Neural crest cell (in vitro differentiated cells): ENCODE results near the gene MRPL51. TPM values are rescaled to one million over a fixed set of nuclear protein-coding genes. Genes with fewer than 3 reads are reported as not detected.

Experiments
- DNase-seq: peaks from one replicate; pipeline ENCODE4 v3.0.0; 2021; ENCODE audit warnings: low read depth, mixed read lengths, low spot score
- H3K27ac Mint-ChIP-seq: one replicate; pipeline ENCODE4 v1.8.0; 2021; ENCODE audit warnings: mild to moderate bottlenecking, mixed read lengths; ENCODE audit not compliant: unreplicated experiment
- H3K27me3 Mint-ChIP-seq: 2 replicates; pipeline ENCODE4 v1.8.0; 2021; ENCODE audit warnings: low read depth, mild to moderate bottlenecking, mixed read lengths
- H3K36me3 Mint-ChIP-seq: 2 replicates; pipeline ENCODE4 v1.8.0; 2021; ENCODE audit warnings: low read depth, mild to moderate bottlenecking, mixed read lengths
- H3K4me1 Mint-ChIP-seq: 2 replicates; pipeline ENCODE4 v1.8.0; 2021; ENCODE audit warnings: mixed read lengths
- H3K4me3 Mint-ChIP-seq: one replicate; pipeline ENCODE4 v1.8.0; 2021; ENCODE audit warnings: mild to moderate bottlenecking, mixed read lengths
- H3K9me3 Mint-ChIP-seq: 2 replicates; pipeline ENCODE4 v1.8.0; 2021; ENCODE audit warnings: mixed read lengths
- long read RNA-seq: library from polyadenylated mRNA; unstranded; transcript quantifications from one replicate; pipeline ENCODE4 v2.0.0, GENCODE V29; 2020
- total RNA-seq: library from RNA; stranded (reverse); gene quantifications from 2 replicates; pipeline ENCODE4 v1.2.1, GENCODE V29; 2021
- TF ChIP-seq, protein P1 (sequence below): fragments of 200-600 bp; sonication (generic); conservative IDR thresholded peaks from 2 replicates; pipeline ENCODE4 v1.5.0; 2021; ENCODE audit warnings: antibody characterized with exemption, mild to moderate bottlenecking

Gene MRPL51
- 262 and 272 TPM in 2 replicates for total RNA-seq
- long read RNA-seq, transcript MRPL51-205 (3 exons, 814 nt), result minor isoform, 5 of 56 reads
- long read RNA-seq, transcript MRPL51-201 (3 exons, 1,234 nt), result major isoform, 43 of 56 reads
- long read RNA-seq, partial matches to known transcripts, result 2 of 56 reads
- long read RNA-seq, other reads (novel, unspliced or antisense), result 4 of 56 reads

DNA sequence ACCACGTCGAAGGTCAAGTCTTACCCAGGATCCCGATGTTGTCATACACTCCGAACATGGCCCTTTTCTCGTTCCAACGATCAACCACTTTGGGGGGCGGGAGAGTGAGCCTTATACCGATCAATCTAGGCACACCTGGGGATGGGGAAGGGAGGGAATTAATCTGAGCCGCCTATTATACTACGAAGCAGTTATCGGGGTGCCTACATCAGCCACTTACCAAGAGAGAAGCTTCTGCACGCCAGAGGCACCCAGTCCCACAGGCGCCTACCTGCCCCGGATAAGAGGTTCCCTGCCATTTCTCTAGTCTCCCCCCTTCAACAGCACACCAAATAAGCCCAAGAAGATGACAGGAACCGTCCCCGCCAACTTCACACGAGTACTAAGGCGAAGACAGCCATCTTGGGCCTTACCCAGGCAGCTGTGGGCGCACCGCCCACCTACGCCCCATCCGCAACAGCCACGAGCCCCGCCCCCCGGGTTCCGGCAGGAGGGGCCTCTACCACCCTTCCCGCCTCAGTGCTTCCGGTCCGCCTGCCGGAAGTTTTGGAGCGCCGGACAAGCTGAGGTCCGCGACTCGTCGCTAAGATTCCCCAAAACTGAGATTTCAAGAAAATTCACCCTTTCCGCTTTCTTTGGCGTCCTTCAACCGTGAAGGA is at the start of gene MRPL51:
MRPL51 (minus strand) TSS at position 425 of the 659 bp plus-strand sequence; CDS start at position 299, 126 bp downstream.
- Mint-ChIP-seq H3K4me3 (peak within 1 kb of the TSS; percentile 97), H3K36me3 (peaks cover 7% of the 10 kb centered on the region), H3K27me3 (no peaks in the 10 kb centered on the region), H3K9me3 (no peaks in the 10 kb centered on the region), H3K27ac (peak within 1 kb of the TSS; percentile 98), H3K4me1 (peaks cover 33% of the 10 kb centered on the region)
- TF ChIP-seq, protein P1, sequence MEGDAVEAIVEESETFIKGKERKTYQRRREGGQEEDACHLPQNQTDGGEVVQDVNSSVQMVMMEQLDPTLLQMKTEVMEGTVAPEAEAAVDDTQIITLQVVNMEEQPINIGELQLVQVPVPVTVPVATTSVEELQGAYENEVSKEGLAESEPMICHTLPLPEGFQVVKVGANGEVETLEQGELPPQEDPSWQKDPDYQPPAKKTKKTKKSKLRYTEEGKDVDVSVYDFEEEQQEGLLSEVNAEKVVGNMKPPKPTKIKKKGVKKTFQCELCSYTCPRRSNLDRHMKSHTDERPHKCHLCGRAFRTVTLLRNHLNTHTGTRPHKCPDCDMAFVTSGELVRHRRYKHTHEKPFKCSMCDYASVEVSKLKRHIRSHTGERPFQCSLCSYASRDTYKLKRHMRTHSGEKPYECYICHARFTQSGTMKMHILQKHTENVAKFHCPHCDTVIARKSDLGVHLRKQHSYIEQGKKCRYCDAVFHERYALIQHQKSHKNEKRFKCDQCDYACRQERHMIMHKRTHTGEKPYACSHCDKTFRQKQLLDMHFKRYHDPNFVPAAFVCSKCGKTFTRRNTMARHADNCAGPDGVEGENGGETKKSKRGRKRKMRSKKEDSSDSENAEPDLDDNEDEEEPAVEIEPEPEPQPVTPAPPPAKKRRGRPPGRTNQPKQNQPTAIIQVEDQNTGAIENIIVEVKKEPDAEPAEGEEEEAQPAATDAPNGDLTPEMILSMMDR, result no peak
- DNase-seq, result peak; percentile 96

- Mint-ChIP-seq H3K27ac (peak overlapping the region; percentile 74), H3K36me3 (peaks cover 26% of the 10 kb centered on the region), H3K9me3 (no peaks in the 10 kb centered on the region), H3K4me1 (peaks cover 46% of the 10 kb centered on the region), H3K27me3 (peaks cover 19% of the 10 kb centered on the region), H3K4me3 (peak overlapping the region; percentile 72)
- TF ChIP-seq, protein P1, result no peak
- no peak for DNase-seq
Observed at GRCh38 chr12:6542209-6543009, 49.3 kb upstream of the MRPL51 start.

GRCh38 chr12:6541371-6542165 is 48.5 kb upstream of the MRPL51 start:
- Mint-ChIP-seq H3K27me3 (peaks cover 25% of the 10 kb centered on the region), H3K36me3 (peaks cover 33% of the 10 kb centered on the region), H3K9me3 (no peaks in the 10 kb centered on the region), H3K4me3 (peak overlapping the region; percentile 98), H3K4me1 (peaks cover 53% of the 10 kb centered on the region), H3K27ac (peak overlapping the region; percentile 74)
- DNase-seq, result no peak
- TF ChIP-seq, protein P1, result no peak

DNA sequence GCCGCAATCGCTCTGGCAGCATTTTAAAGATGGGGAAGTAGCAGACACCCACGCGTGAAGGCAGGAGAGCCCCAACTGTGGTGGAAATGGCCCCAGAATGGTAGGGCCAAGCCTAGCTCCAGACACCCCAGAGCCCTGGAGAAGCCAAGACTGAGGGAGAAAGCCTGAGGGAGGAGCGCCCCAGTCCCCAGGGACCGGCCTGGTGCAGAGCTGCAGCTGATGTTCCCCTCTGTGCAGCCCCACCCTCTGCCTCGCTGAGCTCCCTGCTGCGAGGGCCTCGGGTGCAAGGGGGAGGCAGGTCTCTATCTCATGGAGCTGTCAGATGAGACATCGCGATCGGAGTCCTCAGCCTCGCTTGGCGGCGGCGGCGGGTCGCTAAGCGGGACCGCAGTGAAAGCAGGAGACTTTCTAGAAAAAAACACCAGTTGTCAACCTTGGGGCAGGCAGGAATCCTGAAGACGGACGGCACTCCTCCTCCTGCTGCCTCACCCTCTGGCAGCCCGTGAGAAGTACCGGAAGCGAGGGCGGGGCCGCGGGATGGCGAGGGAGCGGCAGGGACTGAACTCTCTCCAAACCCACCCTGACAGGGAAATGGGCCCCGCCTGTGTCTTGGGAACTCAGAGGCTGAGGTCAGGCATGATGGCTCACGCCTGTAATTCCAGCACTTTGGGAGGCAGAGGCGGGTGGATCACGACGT is 47.3 kb upstream of the MRPL51 start:
- peak; percentile 56 for DNase-seq
- peak overlapping the region; percentile 98 for H3K4me3 Mint-ChIP-seq
- H3K9me3 Mint-ChIP-seq, result no peaks in the 10 kb centered on the region
- TF ChIP-seq, protein P1, result no peak
- peaks cover 36% of the 10 kb centered on the region for H3K27me3 Mint-ChIP-seq
- peak overlapping the region; percentile 78 for H3K27ac Mint-ChIP-seq
- H3K4me1 Mint-ChIP-seq, result peaks cover 63% of the 10 kb centered on the region
- peaks cover 37% of the 10 kb centered on the region for H3K36me3 Mint-ChIP-seq
